CD14-positive monocyte (primary cell): ENCODE measurements around the gene SEMA3D. TPM values are rescaled to one million over a fixed set of nuclear protein-coding genes. Genes with fewer than 3 reads are reported as not detected.

Experiments used
- DNase-seq, 3 donors: peaks; one replicate each; pipeline ENCODE4 v3.0.0-alpha.2; 2011 to 2022
- H2AFZ ChIP-seq: 2 replicates; pipeline ENCODE4 v1.6.0; 2012; ENCODE audit warnings: mild to moderate bottlenecking, low read depth, low read length, inconsistent platforms; ENCODE audit not compliant: insufficient read depth, poor library complexity, severe bottlenecking
- H3K27ac ChIP-seq, 2 donors: 1 replicate in 1 of 2; 2 replicates in 1 of 2; pipeline ENCODE4 v1.5.1; 2012 to 2013; ENCODE audit warnings: low read length in 2 of 2, control low read depth in 1 of 2, inconsistent platforms in 1 of 2, low read depth in 1 of 2, mild to moderate bottlenecking in 1 of 2
- H3K27me3 ChIP-seq, 2 donors: one replicate each; pipeline versions ENCODE4 v1.6.0 to v1.6.1; 2011 to 2013; ENCODE audit warnings: low read length in 2 of 2; ENCODE audit not compliant: control insufficient read depth in 2 of 2, insufficient read depth in 2 of 2
- H3K36me3 ChIP-seq, 2 donors: replicated peaks in 1 of 2; 1 replicate in 1 of 2; 2 replicates in 1 of 2; pipeline versions ENCODE4 v1.5.1 to v1.6.1; 2012 to 2013; ENCODE audit warnings: low read length in 2 of 2, control low read depth in 1 of 2, inconsistent platforms in 1 of 2, mild to moderate bottlenecking in 1 of 2; ENCODE audit not compliant: insufficient read depth in 2 of 2, control insufficient read depth in 1 of 2
- H3K4me1 ChIP-seq, 2 donors: 1 replicate in 1 of 2; 2 replicates in 1 of 2; pipeline versions ENCODE4 v1.5.1 to v1.6.1; 2012 to 2013; ENCODE audit warnings: low read length in 2 of 2, control low read depth in 1 of 2, inconsistent platforms in 1 of 2, mild to moderate bottlenecking in 1 of 2, moderate library complexity in 1 of 2; ENCODE audit not compliant: insufficient read depth in 2 of 2, control insufficient read depth in 1 of 2
- H3K4me2 ChIP-seq: replicated peaks from 2 replicates; pipeline ENCODE3; 2012; ENCODE audit warnings: low read length, moderate library complexity, mild to moderate bottlenecking; ENCODE audit not compliant: poor library complexity, severe bottlenecking; ENCODE audit errors: extremely low read depth
- H3K4me3 ChIP-seq, 3 experiments: fragments of 200-600 bp in 1 of 3; sonication (generic) in 1 of 3; replicated peaks in 1 of 3; 1 replicate in 2 of 3; 2 replicates in 1 of 3; pipeline ENCODE4 v1.5.1; 2011 to 2013; ENCODE audit warnings: low read length in 3 of 3, mild to moderate bottlenecking in 3 of 3, control low read depth in 2 of 3, low read depth in 2 of 3, inconsistent platforms in 1 of 3, moderate library complexity in 1 of 3
- H3K79me2 ChIP-seq: 2 replicates; pipeline ENCODE4 v1.6.0; 2012; ENCODE audit warnings: mild to moderate bottlenecking, control low read depth, inconsistent platforms, low read length, moderate library complexity; ENCODE audit not compliant: insufficient read depth
- H3K9ac ChIP-seq: 2 replicates; pipeline ENCODE4 v1.6.0; 2017; ENCODE audit warnings: low read length, mild to moderate bottlenecking; ENCODE audit not compliant: insufficient read depth, poor library complexity, severe bottlenecking
- H3K9me3 ChIP-seq, 2 donors: replicated peaks in 1 of 2; 1 replicate in 1 of 2; 2 replicates in 1 of 2; pipeline versions ENCODE4 v1.5.1 to v1.6.1; 2012 to 2013; ENCODE audit warnings: low read length in 2 of 2, control low read depth in 1 of 2; ENCODE audit not compliant: control insufficient read depth in 1 of 2, insufficient read depth in 1 of 2
- H4K20me1 ChIP-seq: 2 replicates; pipeline ENCODE4 v1.6.0; 2012; ENCODE audit warnings: mild to moderate bottlenecking, low read length, control low read depth, moderate library complexity; ENCODE audit not compliant: insufficient read depth
- H3K27ac Mint-ChIP-seq, 7 donors: one replicate each; pipeline ENCODE4 v1.8.0; 2020; ENCODE audit warnings: mild to moderate bottlenecking in 7 of 7, mixed read lengths in 7 of 7, moderate library complexity in 6 of 7, inconsistent platforms in 2 of 7
- H3K27me3 Mint-ChIP-seq, 3 donors: one replicate each; pipeline ENCODE4 v1.8.0; 2021 to 2022; ENCODE audit warnings: low read depth in 3 of 3, mild to moderate bottlenecking in 3 of 3, mixed read lengths in 3 of 3, moderate library complexity in 3 of 3, inconsistent platforms in 1 of 3
- H3K36me3 Mint-ChIP-seq, 2 donors: one replicate each; pipeline ENCODE4 v1.8.0; 2020; ENCODE audit warnings: mixed read lengths in 2 of 2, inconsistent platforms in 1 of 2, mild to moderate bottlenecking in 1 of 2
- H3K4me1 Mint-ChIP-seq: one replicate; pipeline ENCODE4 v1.8.0; 2020; ENCODE audit warnings: mild to moderate bottlenecking, mixed read lengths
- H3K4me3 Mint-ChIP-seq, 2 donors: one replicate each; pipeline ENCODE4 v1.8.0; 2020; ENCODE audit warnings: mild to moderate bottlenecking in 2 of 2, mixed read lengths in 2 of 2, moderate library complexity in 1 of 2
- H3K9me3 Mint-ChIP-seq, 7 donors: one replicate each; pipeline ENCODE4 v1.8.0; 2020 to 2022; ENCODE audit warnings: mixed read lengths in 7 of 7, mild to moderate bottlenecking in 6 of 7, moderate library complexity in 6 of 7, inconsistent platforms in 2 of 7
- WGBS: methylation state at CpG from one replicate; pipeline ENCODE4 v1.1.5; 2013; ENCODE audit warnings: missing lambda C conversion rate; ENCODE audit not compliant: insufficient coverage; 5-methylcytosine and 5-hydroxymethylcytosine counted together
- intact Hi-C, 2 donors: fragments of 100-400 bp; cut with micrococcal nuclease; formaldehyde crosslinking; loops; one replicate each; pipeline versions ENCODE4 v1.15.0 to v1.15.1; 2023
- polyA plus RNA-seq, 3 donors: library from polyadenylated mRNA; depleted of rRNA in 1 of 3; unstranded in 2 of 3; stranded (reverse) in 1 of 3; fragments of 300-500 nt in 2 of 3; fragments of >200 nt in 1 of 3; fragmentation: Illumina TruSeq in 2 of 3; gene quantifications; 1 replicate in 2 of 3; 2 replicates in 1 of 3; pipeline ENCODE4 v1.2.3, GENCODE V29; 2012 to 2021
- TF ChIP-seq, protein P1 (sequence below): fragments of 200-600 bp; IDR thresholded peaks from one replicate; pipeline ENCODE4 v1.8.0; 2022; ENCODE audit warnings: antibody characterized with exemption, mild to moderate bottlenecking

SEMA3D gene
- polyA plus RNA-seq, 3 donors: not detected

DNA sequence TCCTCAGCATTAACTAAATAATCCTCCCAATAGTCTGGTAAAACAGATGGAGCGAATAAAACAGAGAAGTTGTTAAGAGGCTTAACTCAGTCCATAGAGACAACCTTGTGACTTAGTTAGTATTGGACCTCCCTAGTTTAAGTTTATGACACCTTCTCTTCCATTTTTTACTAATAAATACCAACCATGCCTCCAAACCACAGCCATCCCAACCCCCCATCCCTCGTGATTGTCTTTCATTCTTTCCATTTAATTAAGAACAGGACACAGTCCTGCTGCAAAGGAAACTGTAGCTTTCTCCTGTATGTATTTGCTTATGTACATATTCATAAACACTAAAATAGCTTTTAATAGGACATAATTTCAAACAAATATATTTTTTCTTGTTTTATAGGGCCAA lies 238.2 kb downstream of the SEMA3D start:
- Histone ChIP-seq H3K9me3 (no peaks in the 10 kb centered on the region), H3K79me2 (no peaks in the 10 kb centered on the region), H3K4me2 (no peak overlapping the region), H2AFZ (no peak overlapping the region), H3K4me1 (no peaks in the 10 kb centered on the region), H4K20me1 (no peaks in the 10 kb centered on the region), H3K36me3 (no peaks in the 10 kb centered on the region), H3K9ac (no peak overlapping the region), H3K27me3 (no peaks in the 10 kb centered on the region), H3K27ac (no peak overlapping the region), H3K4me3 (no peak overlapping the region)
- intact Hi-C loops: no loop called here
- Mint-ChIP-seq H3K36me3 (no peaks in the 10 kb centered on the region), H3K4me1 (peaks cover 1% of the 10 kb centered on the region), H3K4me3 (no peak overlapping the region), H3K27me3 (no peaks in the 10 kb centered on the region), H3K9me3 (peaks cover 0 to 3% (median 0%) of the 10 kb centered on the region in 7 donors), H3K27ac (no peak overlapping the region)
- TF ChIP-seq, protein P1, sequence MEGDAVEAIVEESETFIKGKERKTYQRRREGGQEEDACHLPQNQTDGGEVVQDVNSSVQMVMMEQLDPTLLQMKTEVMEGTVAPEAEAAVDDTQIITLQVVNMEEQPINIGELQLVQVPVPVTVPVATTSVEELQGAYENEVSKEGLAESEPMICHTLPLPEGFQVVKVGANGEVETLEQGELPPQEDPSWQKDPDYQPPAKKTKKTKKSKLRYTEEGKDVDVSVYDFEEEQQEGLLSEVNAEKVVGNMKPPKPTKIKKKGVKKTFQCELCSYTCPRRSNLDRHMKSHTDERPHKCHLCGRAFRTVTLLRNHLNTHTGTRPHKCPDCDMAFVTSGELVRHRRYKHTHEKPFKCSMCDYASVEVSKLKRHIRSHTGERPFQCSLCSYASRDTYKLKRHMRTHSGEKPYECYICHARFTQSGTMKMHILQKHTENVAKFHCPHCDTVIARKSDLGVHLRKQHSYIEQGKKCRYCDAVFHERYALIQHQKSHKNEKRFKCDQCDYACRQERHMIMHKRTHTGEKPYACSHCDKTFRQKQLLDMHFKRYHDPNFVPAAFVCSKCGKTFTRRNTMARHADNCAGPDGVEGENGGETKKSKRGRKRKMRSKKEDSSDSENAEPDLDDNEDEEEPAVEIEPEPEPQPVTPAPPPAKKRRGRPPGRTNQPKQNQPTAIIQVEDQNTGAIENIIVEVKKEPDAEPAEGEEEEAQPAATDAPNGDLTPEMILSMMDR: no peak
- no CpG with 5 or more reads among the region's 2 CpGs for WGBS
- DNase-seq: no peak

DNA sequence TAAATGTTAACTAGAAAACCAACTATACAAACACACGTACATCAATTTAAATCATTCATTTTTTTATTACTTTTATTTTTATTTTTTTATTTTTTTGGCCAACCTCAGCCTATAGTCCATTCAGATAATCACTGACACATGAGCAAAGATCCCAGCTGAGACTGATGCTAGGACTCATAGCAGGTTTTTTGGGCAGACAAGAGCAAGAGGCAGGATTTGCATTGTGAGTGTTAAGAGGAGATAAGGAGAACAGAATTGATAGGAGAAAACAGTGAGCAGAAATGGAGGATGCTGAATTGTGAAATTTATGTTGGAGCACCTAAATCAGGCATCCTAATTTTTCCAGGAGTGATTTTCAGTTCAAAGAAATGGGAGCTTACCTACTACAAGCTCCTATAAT lies 240.3 kb downstream of the SEMA3D start:
- Histone ChIP-seq H3K27ac (no peak overlapping the region), H3K9me3 (peaks cover 4 to 6% of the 10 kb centered on the region in 2 donors), H3K79me2 (no peaks in the 10 kb centered on the region), H3K4me1 (no peaks in the 10 kb centered on the region), H4K20me1 (no peaks in the 10 kb centered on the region), H3K4me3 (no peak overlapping the region), H3K9ac (no peak overlapping the region), H3K36me3 (no peaks in the 10 kb centered on the region), H2AFZ (no peak overlapping the region), H3K27me3 (no peaks in the 10 kb centered on the region), H3K4me2 (no peak overlapping the region)
- Mint-ChIP-seq H3K27me3 (no peaks in the 10 kb centered on the region), H3K36me3 (no peaks in the 10 kb centered on the region), H3K9me3 (peaks cover 0 to 5% (median 3%) of the 10 kb centered on the region in 7 donors), H3K4me1 (peaks cover 1% of the 10 kb centered on the region), H3K4me3 (no peak overlapping the region), H3K27ac (no peak overlapping the region)
- TF ChIP-seq, protein P1: no peak
- no CpG with 5 or more reads among the region's 1 CpG for WGBS
- intact Hi-C loops: no loop called here
- no peak for DNase-seq
